ENCODE data around the gene FKBP2. TPM values are rescaled to one million over a fixed set of nuclear protein-coding genes. Genes with fewer than 3 reads are reported as not detected.

The FKBP2 gene
- total and polyA plus RNA-seq, 2 of the 13 experiments (the other 11 are each of a cell fraction or from before 2014, with no cell fraction given): 30.1 to 53.3 TPM

- TF ChIP-seq NONO (IDR thresholded peaks at IDR 0.05) (no peak), NONO (CRISPR knock-in tag; conservative IDR thresholded peaks at IDR 0.05) (0 out of 2 replicates have a peak, but pooled peaks have one; percentile 45), RBFOX2 (IDR thresholded peaks at IDR 0.05; ENCODE audit: low read depth, low read length) (peak; percentile 21; the same call in 1 of the 2 replicates), BCL6 (CRISPR knock-in tag; IDR thresholded peaks at IDR 0.05) (no peak), SALL2 (CRISPR knock-in tag; IDR thresholded peaks at IDR 0.05) (0 out of 2 replicates have a peak, but pooled peaks have one; percentile 17), GABPB1 (CRISPR knock-in tag; IDR thresholded peaks at IDR 0.05) (peak; percentile 50; the same call in 1 of the 2 replicates), ZFP91 (CRISPR knock-in tag; IDR thresholded peaks at IDR 0.05; ENCODE audit: borderline replicate concordance) (0 out of 2 replicates have a peak, but pooled peaks have one; percentile 25), ZFP90 (CRISPR knock-in tag; IDR thresholded peaks at IDR 0.05; ENCODE audit: borderline replicate concordance) (peak; percentile 27; the same call in 1 of the 2 replicates), ZBTB4 (CRISPR knock-in tag; IDR thresholded peaks at IDR 0.05; ENCODE audit: borderline replicate concordance) (no peak), ZNF607 (CRISPR knock-in tag; IDR thresholded peaks at IDR 0.05; ENCODE audit: borderline replicate concordance) (0 out of 2 replicates have a peak, but pooled peaks have one; percentile 45), FOSL2 (CRISPR knock-in tag; IDR thresholded peaks at IDR 0.05) (no peak), AGO1 (IDR thresholded peaks at IDR 0.05; ENCODE audit: low read depth, low read length, poor library complexity, severe bottlenecking) (peak; percentile 87), ETV5 (CRISPR knock-in tag; IDR thresholded peaks at IDR 0.05; ENCODE audit: borderline replicate concordance) (no peak), NFKB2 (CRISPR knock-in tag; IDR thresholded peaks at IDR 0.05; ENCODE audit: borderline replicate concordance) (peak; percentile 27; the same call in 1 of the 2 replicates), KAT8 (CRISPR knock-in tag; IDR thresholded peaks at IDR 0.05) (no peak), HDAC1 (CRISPR knock-in tag; IDR thresholded peaks at IDR 0.05) (peak; percentile 27; the same call in 1 of the 2 replicates), MEIS2 (CRISPR knock-in tag; IDR thresholded peaks at IDR 0.05) (peak; percentile 30; the same call in 1 of the 2 replicates), ZNF788 (CRISPR knock-in tag; IDR thresholded peaks at IDR 0.05; ENCODE audit: borderline replicate concordance) (peak; percentile 34; the same call in 1 of the 2 replicates), LCORL (IDR thresholded peaks at IDR 0.05) (no peak), LCORL (CRISPR knock-in tag; IDR thresholded peaks at IDR 0.05) (peak; percentile 30; the same call in 1 of the 2 replicates), THAP8 (CRISPR knock-in tag; IDR thresholded peaks at IDR 0.05; ENCODE audit: borderline replicate concordance) (0 out of 2 replicates have a peak, but pooled peaks have one; percentile 49), ZNF556 (CRISPR knock-in tag; IDR thresholded peaks at IDR 0.05; ENCODE audit: borderline replicate concordance) (0 out of 2 replicates have a peak, but pooled peaks have one; percentile 36), PHF21A (CRISPR knock-in tag; IDR thresholded peaks at IDR 0.05) (no peak)
Observed at GRCh38 chr11:64233913-64234586, 6.8 kb upstream of the FKBP2 start, which contains the start of gene VEGFB (continued).

Measured in HepG2 (cell line).